HG02759 (cell line): ENCODE data around the gene SLC9A3.
"Not testable (repeated sequence)": the region's sequence is repeated elsewhere in the genome, so short reads cannot be mapped to it uniquely, and the experiment has no call there.

Experiments used
- ATAC-seq: cut with Tn5 transposase; IDR thresholded peaks from one replicate; pipeline ENCODE4 v1.9.1; 2021; ENCODE audit warnings: mild to moderate bottlenecking, moderate library complexity; ENCODE audit not compliant: unreplicated experiment

Gene SLC9A3

DNA sequence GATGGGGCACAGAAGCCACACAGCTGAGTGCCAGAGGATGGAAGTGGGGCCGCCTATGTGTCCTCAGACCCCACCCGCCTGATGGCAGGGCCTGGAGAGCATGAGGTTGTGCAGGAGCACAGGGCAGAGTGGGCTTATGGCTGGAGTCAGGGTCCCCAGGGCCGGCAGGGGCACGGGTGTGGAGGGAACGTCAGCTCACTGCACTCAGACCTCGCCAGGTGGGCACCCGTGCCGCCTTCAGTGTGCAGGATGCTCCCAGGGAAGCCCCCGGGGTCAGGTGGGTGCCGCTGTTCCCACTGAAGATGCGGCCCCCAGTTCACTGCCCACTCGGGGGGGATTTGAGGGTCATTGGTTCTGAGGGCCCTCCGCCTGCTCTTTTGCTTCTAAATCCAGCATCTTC lies 46.4 kb downstream of the SLC9A3 start:
- no peak for ATAC-seq

DNA sequence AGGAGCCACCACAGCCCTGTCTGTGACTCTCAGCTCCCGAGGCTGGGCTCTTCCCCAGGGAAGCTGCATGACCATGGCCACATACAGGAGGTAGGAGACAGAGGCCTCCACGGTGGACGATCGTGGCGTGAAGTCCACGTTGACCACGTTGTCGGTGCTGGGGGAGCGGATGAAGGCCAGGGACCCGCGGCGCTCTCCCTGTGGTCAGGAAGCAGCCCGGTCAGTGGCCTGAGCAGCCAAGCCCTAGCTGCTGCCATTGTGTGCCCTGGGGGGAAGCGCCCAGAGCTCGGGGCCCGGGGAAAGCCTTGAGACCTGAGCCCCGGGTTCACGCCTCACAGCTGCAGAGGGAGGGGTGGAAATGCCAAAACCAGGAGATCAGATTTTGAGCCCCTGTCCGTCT lies 47.0 kb downstream of the SLC9A3 start:
- no peak for ATAC-seq

DNA sequence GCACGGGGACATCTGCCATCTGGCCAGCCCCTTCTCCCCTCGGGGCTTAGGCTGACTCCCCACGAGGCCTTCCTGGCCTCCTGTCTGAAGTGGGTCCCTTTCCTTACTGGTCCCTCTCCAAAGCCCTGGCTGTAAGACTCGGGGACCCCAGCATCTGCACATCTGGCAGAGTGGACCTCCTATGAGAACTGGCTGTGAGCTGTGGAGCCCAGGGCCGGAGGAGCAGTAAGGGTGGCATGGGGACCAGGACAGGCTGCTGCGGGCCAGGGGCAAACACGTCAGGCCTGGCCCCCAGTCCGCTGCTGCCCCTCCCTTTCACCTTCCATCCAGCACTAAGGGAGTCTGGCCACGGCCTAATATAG lies 47.5 kb downstream of the SLC9A3 start:
- ATAC-seq: no peak

DNA sequence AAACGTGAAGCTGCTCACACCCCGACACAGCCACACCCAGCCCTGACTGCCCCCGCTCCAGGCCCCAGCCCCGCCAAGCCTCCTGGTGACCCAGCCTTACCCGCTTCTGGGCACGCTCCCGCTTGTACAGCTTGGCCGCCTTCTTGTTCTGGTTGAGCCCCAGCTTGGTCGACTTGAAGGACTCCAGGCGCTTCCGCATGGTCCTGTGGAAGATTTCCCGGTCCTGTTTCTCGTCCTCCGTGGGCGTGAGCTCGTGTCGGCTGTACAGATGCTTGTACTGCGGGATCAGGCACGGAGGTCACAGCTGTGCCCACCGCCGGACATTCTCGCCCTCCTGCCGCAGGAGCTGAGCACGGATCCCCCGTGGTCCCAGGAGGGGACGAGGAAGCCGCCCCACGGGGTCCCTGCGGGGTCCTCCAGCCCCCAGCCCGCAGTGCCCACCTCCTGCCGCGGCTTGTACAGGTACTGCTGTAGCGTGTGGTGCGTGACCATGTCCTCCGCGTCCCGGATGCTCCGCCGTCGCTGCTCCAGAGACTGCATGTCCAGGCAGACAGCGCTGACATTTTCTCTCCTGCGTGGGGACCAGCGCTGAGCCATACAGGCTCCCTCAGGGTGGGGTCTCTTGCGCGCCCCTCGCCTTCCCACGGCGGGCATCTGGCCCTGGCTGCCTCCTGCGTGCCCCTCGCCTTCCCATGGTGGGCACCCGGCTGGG lies 48.0 kb downstream of the SLC9A3 start:
- ATAC-seq: no peak

DNA sequence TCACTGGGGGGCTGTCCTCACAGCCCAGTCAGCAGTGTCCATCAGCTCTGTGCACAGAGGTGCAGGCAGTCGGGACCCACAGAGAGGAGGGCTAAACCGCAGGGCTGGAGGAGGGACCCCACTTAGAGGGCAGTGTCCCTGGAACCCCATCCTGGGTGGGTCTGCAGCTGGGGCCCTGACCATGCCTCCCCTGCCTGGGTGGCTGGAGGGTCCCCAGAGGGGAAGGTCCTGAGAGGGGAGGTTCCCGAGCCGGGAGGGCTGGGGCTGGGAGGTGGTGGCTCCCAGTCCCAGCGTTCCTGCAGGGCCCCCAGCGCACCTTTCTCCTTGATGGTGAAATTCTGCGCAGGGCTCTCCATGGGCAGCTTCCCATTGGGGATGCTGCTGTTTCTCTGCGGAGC lies 48.5 kb downstream of the SLC9A3 start:
- no peak for ATAC-seq

DNA sequence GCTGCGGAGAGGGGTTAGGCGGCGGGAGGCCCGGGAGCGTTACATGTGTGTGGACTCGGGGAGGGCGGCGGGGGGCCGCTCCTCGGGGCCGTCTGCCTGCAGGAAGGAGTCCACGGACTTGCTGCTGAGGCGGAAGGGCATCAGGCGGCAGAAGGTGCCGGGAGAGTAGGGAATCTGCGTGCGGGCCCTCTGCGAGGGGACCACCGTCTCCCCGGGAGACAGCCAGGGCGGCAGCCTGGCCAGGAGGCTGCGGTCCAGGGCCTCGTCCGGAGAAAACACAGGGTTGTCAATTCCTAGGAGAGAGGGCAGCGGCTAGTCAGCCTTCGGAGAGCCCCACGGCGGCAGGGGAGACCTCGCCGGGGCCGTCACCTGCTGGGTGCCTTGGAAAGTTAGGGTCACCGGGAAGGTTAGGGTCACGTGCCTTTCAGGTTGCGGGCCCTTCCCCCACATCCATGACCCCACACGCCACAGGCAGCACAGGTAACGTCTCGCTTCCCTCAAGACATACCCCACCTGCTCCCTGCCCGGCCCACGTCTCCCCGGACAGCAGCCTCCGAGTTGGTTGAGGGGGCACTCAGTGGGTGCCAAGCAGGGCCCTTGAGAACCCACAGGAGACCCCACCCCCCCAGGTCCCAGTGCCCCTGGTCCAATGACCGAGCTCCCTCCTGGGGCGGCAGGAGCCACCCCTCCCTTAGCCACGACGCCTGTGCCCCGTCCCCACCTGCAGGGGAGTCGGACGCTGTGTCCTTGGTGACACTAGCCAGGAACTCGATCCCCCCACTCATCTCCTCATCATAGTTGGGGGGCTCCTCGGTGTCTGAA lies 49.2 kb downstream of the SLC9A3 start:
- no peak for ATAC-seq

DNA sequence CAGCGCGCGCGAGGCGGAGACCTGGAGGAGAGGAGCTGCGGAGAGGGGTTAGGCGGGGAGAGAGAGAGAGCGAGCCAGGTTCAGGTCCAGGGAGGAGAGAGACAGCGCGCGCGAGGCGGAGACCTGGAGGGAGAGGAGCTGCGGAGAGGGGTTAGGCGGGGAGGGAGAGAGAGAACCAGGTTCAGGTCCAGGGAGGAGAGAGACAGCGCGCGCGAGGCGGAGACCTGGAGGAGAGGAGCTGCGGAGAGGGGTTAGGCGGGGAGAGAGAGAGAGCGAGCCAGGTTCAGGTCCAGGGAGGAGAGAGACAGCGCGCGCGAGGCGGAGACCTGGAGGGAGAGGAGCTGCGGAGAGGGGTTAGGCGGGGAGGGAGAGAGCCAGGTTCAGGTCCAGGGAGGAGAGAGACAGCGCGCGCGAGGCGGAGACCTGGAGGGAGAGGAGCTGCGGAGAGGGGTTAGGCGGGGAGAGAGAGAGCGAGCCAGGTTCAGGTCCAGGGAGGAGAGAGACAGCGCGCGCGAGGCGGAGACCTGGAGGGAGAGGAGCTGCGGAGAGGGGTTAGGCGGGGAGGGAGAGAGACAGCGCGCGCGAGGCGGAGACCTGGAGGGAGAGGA lies 49.9 kb downstream of the SLC9A3 start:
- not testable (repeated sequence) for ATAC-seq

DNA sequence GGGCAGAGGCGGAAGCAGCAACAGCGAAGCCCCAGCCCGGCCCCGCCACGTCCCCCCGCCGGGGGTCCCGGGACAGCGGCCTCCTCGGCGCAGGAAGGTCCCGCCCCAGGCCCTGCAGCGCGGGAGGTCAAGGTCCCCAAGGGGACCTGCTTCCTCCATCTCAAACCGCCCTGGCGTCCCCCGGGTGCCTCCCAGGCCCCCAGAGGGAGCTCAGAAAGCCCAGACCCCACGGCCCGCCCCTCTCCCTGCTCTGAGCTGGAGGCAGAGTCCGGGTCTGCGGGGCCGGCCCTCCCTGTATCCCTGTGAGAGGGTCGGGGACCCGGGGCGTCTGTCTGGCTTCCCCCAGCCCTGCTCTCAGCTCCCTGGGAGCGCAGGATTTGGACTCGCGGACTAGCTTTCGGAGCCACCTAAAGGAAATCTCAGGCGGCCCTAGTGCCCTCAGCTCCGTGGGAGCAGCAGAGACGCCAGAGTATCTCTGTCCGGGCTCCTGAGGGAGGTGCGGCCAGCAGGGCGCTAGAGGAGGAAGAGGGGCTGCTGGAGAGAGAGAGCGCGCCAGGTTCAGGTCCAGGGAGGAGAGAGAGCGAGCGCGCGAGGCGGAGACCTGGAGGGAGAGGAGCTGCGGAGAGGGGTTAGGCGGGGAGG lies 50.6 kb downstream of the SLC9A3 start:
- ATAC-seq: peak; percentile 24

DNA sequence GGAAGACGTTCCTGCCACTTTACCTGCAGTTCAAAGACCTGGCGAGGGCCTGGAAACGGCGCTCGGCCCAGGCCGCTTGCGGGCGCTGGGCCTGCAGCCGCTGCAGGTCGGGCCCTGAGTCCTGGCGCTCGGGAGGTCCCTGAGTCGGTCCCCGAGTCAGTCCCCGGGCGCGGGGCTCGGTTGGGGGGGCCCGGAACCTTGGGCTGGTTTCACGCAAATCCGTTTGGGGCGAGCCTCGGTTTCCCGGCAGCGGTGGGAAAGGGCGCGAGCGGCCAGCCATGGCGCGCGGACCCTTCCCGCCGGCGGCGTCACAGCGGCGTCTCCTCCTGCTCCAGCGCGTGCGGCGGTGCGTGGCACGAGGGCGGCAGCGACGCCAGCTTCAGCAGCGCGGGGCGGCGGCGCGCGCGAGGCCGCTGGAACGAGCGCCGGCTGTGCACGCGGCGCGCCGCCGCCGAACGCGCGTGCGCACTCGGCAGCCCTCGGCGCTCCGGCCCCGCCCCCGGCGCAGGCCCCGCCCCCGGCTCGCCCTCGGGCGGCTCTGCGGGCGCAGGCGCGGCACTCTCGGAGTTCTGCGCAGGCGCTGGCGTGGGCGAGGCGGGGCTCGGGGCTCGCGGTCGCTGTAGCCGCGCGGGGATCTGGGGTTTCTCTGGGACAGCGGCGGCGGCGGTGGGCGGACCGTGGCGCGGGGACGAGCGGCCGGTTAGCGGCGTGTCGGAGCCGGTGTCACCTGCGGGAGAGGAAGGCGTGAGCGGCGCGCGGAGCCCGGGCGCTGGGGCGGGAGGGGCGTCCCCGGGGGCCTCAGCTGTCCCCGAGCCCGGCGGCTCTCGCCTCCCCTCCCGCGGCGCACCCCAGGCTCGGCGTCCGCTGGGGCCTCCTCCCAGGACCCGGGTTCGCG lies 51.3 kb downstream of the SLC9A3 start:
- peak; percentile 76 for ATAC-seq

DNA sequence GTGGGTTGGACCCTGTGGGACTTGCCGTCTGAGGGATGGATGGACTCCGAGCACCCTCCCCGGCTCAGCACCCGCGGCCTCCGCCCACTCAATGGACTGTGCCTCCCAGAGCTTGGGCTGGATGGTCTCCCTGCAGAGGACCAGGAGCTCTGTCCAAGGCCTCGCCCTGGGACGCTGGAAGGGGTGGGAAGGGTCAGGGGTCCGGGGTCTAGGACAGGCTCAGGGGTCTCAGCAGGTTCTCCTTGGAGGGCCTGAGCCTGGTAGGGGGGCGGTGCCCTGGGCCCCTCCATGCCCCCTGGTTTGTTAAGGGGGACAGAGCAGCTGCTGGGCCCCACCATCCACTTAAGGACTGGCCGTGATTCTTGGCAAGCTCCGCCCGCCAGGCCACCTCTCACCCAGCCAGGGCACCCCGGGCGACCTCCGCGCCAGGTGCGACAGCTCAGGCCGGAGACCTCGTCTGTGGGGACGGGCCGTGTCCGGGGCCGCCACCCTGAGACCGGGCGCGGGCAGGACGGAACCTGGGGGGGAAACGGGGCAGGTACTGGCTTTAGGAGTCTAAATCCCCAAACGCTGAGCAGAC lies 52.1 kb downstream of the SLC9A3 start:
- peak; percentile 10 for ATAC-seq

DNA sequence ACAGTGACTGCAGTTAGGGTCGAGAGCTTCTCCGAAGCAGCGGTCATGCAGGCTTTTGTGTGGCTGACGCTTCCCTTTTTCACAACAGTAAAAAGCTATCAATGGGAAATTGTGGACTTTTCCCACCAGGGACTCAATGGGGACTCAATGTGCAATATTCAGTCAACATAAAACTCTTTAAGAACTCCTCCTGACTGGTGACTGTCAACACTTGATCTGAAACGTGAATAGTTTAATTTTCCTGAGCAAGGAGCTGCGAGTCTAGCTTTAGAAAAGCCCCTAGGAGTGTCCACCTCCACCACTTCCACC lies 52.5 kb downstream of the SLC9A3 start:
- no peak for ATAC-seq

DNA sequence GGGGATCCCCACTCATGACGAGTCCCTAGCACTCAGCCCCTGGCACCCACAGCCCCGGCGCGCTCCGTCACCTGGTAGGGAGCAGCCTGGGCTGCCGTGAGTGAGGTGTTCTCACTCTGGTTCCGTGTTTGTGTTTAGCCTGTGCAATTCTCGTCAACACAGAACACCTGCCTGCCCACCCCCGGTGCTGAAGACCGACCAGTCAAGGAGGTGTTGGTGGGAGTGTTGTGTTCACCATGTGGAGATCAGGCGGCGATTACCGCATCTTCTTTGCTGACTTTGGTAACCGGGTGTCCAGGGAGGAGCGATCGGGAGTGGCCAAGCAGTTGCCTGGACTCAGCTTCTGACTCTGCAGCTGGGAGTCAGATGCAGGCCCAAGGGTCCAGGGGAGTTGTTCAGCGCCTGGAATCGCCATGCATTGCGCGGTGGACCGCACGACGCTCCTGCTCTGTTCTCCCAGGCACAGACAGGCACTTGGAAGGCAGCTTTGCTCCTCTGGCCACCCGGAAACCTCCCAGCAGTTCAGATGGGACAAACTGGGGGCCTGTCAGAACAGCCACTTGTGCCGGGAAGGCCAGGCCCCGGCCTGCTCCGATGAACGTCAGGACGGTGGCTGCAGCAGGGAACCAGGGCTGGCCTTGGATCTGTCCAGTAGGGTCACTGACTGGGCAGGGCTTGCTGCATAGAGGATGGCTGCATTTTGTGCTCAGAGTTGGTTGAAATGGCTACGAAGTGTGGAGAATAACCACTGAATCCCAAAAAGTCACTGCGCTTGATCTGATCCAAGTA lies 53.1 kb downstream of the SLC9A3 start:
- ATAC-seq: no peak

DNA sequence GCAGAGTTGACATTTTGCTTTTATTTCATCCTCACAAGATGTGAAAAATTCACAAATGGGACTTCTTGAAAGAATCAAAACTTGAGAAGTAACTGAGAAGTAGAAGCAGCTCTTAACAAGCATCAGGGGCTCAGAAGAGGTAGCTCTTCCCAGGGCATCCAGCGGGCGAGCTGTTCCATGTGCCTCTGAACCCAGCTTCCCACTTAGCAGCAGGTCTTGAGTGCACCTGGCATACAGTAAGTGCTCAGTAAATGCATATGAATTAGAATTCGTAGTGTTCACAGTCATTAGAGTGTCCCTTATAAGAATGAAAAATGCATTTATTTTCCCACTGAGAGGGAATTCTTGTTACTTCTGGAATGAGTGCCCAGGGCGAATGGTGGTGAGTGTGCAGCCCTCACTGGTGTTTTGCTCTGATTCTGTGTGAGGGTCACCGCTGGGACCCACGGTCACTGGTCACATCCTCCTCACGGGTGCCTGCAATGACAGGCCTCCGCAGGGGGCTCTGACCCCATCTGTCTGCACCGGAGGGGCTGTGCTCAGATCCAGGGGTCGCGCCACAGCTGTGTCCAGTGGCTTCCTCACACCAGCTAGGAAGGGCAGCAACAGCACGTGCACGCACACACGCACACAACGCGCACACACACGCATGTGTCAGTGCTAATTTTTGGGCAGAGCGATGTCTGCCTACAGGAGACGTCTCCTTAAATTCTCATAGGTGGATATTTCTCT lies 54.3 kb downstream of the SLC9A3 start:
- no peak for ATAC-seq

DNA sequence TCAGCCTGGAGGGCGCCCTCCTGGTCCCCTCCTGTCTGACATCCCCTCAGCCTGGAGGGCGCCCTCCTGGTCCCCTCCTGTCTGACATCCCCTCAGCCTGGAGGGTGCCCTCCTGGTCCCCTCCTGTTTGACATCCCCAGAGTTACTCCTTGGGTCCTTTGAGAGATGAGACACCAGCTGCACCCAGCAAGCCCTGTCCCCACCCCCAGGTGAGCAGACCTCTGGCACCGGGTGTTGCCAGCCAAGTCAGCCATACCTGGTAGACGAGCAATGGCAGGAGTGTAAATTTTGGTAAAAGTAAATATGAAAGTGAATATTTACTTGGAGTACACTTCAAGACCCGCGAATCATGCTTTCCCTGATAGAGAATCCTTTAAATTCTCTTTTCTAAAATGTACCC lies 55.8 kb downstream of the SLC9A3 start:
- ATAC-seq: no peak

DNA sequence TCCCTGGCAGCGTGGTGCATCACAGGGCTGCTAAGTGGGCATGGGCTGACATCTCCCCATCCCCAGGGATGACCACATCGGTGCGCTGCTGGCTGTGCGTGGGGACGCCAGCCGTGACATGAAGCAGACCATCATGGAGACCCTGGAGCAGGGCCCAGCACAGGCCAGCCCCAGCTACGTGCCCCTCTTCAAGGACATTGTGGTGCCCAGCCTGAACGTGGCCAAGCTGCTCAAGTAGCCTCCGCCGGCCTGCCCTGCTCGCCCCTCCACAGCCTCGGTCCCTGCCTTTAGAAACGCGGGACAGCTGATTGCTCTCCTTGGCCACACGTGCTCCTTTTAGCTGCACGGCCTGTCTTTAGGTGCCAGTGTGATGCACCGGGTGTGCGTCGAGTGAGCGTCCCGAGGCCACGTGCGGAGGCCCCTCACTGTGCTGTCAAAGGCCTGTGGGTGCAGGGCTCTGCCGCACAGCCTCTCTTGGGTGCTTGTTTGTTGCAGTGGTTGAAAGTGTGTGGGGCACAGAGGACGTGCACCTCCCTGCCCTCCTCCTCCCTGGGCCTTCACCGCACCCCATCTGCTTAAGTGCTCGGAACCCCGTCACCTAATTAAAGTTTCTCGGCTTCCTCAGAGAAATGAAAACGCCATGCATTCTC lies 57.5 kb downstream of the SLC9A3 start:
- ATAC-seq: no peak

DNA sequence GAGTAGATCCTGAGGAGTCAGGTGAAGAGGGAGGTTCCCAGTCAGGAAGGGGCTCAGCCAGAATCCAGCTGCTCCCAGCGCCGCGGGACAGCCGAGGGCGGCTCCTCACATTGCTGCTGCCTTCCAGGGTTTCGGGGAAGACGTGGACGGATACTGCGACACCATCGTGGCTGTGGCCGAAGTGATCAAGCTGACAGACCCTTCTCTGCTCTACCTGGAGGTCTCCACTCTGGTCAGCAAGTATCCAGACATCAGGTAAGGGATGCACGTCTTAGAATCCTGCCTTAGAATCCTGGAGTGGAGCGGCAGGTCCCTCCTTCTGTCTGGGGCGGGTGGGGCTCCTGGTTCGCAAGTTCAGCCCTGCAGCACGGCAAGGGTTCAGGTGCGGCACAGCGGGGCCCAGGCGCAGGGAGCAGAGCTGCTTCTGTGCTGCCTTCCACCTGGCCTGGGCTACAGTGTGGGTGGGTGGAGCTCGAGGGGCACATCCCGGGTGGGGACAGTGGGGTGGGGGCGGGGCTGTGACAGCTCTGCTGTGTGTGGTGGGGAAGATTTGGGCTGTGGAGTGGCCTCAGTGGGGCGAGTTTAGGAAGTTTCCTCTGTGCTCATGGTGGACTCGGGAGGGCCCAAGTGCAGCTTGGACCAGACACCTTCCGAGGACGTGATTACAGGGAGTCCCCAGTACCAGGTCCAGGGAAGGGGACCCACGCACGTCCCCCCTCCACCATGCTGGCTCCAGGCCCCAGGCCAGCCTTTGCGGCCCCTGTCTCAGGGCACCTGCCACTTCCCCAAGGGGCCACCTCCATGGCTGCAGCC lies 58.5 kb downstream of the SLC9A3 start:
- ATAC-seq: no peak

DNA sequence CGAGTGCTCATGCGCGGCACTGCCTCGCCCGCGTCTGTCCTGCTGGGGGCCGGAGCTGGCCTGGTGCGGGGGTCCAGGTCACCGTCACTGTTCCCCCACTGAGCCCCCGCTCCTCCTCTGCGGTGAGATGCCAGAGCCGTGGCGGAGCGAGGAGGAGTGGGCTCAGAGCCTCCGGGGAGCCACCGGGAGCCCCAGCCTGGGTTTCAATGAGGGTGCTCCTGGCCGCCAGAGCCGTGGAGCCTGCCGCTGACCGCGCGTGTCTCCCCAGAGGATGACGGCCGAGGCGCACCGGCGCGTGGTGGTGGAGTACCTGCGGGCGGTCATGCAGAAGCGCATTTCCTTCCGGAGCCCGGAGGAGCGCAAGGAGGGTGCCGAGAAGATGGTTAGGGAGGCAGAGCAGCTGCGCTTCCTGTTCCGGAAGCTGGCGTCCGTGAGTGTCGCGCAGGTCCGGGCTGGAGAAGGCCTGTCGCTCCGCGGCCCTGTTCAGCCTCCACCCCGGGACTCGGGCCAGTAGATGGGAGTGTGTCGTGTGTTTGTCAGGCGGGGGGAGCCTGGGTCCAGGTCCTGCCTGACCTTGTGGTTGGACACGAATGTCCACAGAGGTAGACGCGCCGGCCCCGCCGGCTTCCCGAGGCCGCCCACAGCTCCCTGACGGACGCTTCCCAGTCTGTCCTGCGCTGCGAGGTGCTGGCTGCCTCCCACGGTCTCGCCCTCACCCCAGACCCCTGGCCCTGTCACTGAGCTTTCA lies 59.2 kb downstream of the SLC9A3 start:
- ATAC-seq: no peak
